GM21528 (cell line): ENCODE data around the gene SYTL3.

Experiments used
- ATAC-seq: cut with Tn5 transposase; IDR thresholded peaks from one replicate; pipeline ENCODE4 v1.9.1; 2021; ENCODE audit warnings: mild to moderate bottlenecking, moderate library complexity; ENCODE audit not compliant: unreplicated experiment, low FRiP score

The SYTL3 gene

DNA sequence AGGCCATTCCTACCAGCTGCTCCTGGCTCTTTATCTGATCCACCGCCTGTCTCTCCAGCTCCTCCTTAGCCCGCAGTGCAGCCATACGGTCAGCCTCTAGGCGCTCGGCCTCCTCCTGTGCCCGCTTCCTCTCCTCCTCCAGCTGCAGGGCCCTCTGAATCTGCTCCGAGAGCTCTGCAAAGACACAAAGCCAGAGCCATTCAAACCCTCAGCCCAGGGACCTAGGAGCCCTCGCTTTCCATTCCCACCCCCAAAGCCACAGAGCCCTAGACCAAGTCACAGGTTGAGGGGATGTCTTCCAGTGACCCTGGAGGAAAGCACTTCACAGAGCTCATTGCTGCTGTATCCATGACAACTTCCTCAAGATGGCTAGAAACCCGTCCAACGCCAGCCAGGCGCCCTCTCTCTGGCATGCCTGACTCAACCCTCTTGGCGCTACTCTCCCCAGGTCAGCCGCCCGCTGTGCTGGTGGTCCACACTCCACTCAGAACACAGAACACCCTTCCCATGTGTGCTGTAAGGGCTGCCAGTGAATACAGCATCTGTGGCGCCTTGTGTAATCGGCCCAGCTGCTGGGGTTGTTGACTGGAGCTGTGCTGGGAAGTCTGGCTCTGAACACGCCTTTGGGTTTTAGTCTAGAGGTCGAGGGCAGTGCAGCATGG, 120.0 kb downstream of the SYTL3 start:
- ATAC-seq, result no peak

DNA sequence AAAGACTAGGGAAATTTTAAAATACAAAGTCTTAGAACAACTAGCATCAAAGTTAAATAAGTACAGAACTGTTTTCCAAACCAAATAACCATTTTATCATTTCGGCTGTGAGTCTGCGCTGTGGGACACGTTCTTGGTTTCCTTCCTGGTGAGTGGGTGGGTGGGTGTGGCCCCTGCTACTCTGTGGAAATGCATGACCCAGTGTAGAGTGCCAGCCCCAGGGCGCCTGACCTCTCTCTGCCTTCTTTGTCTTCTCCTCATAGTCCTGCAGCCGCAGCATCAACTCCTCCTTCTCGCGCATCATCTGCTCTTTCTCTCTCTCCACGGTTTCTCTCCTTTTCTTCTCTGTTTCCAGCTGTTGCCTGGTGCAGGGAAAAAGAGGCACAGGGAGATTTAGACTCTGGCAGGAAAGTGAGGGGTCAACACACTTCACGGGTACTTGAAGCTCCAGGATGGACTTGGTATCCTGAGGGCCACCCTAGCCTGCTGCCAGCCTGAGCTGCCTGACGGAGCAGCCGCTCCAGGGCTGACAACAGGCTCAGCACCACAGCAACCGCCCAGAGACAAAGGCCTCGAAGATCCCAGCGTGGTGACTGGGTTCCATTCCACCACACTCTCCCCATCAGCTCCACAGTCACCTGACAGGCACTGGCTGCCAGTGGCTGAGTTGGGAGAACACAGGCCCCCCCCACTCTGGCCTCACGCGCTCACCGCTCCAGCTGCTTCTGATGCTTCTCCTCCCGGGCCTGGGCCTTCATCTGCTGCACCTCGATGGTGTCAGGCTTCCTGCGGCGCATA, 120.9 kb downstream of the SYTL3 start:
- ATAC-seq, result no peak

- ATAC-seq, result no peak
Observed at GRCh38 chr6:158771399-158772152, 121.7 kb downstream of the SYTL3 start.

DNA sequence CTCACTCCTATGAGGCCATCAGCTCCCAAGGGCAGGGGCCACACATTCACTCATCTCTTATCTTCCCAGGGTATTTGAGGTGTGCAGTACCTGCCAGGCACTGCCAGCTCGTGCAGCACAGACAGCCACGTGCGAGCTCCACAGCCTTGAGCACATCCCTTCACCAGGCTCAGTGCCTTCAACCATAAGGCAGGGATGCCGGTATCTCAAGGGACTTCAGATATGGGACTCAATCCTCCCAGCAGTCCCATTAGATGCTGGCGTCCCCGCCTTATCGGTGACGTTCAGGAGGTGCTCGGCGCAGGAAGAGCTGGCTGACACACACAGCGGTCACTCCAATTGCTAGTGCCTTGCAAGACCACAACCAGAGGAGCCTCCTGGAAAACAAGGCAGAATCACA, 122.3 kb downstream of the SYTL3 start:
- no peak for ATAC-seq

DNA sequence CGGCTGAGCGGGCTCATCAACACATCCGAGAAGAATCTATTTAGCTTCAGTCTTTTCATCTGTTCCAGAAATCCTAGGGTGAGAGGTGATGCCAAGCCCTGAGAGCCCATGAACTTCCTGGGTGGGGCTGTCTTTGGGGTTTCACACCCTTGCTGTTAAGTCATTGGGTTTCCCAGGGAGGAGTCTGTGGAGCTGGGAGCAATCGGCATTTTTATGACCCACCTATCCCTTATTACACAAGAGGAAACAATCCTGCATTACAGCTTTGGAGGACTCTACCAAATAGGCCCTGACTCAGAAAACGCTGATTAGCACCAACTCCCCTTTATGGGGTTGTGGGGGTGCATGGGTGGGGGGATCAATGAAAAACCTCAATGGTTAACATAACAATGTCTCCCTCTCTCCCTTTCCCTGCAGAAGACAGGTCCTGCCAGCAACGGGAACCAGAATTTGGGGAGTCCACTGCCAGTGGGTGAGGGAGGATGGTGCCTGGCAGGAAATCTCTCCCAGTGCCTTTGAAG, 123.1 kb downstream of the SYTL3 start:
- no peak for ATAC-seq

- no peak for ATAC-seq
Observed at GRCh38 chr6:158773581-158774449, 124.0 kb downstream of the SYTL3 start.

- no peak for ATAC-seq
Observed at GRCh38 chr6:158774717-158775449, 125.0 kb downstream of the SYTL3 start.

GRCh38 chr6:158775832-158776231, 126.0 kb downstream of the SYTL3 start:
- ATAC-seq, result no peak

GRCh38 chr6:158776737-158777136, 126.9 kb downstream of the SYTL3 start:
- no peak for ATAC-seq

DNA sequence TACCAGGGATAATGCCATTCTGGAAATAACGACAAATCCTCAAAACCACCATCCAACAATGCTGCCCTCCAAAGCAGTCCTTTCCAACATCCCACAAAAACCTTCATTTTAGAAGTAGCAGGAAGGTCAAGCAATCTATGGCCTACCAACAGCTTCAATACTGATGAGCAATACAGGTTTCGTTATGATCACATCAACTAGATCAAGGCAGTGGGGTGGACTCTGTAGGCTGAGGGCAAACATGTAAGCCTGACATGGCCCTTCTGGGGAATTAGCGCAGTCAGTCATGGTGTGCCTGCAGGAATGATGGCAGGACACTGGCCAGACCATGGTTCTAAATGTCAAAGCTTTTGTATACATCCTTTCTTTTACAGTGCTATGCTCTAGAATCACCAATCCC, 127.7 kb downstream of the SYTL3 start:
- no peak for ATAC-seq

- ATAC-seq, result no peak
Observed at GRCh38 chr6:158778005-158778527, 128.2 kb downstream of the SYTL3 start.

GRCh38 chr6:158780246-158780884, 130.5 kb downstream of the SYTL3 start:
- no peak for ATAC-seq

- ATAC-seq, result no peak
Observed at GRCh38 chr6:158780988-158781691, 131.3 kb downstream of the SYTL3 start.

DNA sequence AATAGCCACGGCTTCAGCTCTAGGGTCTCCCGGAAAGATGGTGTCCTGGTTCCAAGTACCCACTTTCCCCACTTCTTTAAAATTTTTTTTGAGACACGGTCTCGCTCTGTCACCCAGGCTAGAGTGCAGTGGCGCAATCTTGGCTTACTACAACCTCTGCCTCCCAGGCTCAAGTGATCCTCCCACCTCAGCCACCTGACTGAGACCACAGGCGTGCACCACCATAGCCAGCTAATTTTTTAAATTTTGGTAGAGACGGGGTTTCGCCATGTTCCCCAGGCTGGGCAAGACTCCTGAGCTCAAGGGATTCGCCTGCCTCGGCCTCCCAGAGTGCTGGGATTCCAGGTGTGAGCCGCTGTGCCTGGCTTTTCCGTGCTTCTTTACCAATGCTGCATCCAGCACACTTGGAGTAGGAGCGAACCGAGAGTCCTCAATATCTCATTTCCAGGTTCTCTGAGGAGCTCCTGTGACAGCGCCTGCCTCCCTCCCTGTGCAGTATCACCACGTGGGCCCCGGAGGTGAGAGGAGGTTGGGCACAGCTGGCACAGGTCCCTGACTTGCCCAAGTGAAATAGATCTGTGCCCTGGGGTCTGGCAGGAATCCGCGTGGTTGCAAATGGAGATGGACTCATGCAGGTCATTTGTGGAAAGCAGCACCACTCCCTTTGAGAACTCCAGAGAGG, 132.0 kb downstream of the SYTL3 start:
- no peak for ATAC-seq

DNA sequence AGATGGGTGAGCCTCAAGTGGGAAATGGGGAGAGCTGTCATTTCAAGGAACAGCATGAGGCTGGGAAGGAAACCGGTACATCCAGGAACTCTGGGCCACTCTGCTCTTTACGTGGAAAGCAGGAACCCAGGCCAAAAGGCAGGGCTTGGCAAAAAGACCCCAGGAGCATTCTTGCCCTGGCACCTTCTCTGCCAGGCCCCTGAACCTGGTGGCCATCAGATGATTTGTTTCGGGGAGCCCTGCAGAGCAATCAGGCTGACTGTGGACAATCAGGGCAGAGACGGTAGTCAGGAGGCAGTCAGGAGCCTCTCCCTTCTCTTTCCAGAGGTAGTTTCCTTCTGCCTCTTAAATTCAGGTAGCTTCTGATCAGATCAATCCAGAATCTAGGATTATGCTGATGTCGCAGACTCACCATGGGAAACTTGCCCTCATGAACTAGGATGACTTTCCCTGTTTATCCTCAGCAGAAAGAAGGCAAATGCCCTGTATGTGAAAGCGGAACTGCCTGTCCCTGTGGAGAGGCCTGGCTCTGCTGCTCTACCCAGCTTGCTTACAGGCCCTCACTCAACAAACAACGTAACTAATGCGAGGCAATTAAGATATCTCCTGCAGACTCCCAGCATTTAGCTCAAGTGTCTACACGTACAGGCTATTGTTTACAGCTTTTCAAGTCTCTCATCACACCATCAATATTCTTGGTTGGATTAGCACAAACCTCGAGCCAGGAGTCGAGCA, 132.7 kb downstream of the SYTL3 start:
- ATAC-seq, result no peak

- ATAC-seq, result no peak
Observed at GRCh38 chr6:158783167-158783450, 133.3 kb downstream of the SYTL3 start.

DNA sequence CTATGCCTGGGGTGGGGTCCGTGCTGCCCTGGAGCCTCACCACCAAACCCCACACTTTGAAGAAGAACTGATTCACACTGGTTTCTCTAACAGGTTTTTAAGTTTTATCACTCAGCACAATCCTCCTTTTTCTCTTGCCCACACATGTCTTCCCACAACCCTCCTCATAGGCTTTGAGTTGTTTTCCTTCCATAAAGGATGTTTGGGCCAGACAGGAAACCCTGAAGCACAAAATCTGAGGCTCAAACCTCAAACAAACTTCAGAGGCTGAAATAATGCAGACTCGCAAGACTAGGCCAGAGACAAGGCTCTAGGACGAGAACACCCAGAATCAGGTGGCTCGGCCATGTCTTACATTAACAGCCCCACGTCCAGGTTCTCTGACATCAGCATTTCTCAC, 134.0 kb downstream of the SYTL3 start:
- ATAC-seq, result no peak
